ENCODE measurements around the gene HPS1. TPM values are rescaled to one million over a fixed set of nuclear protein-coding genes. Genes with fewer than 3 reads are reported as not detected.

Gene HPS1
- total RNA-seq, 1 donor from 2014 or later: 104 TPM

- Mint-ChIP-seq H3K4me1 (peaks cover 19% of the 10 kb centered on the region), H3K27me3 (peaks cover 4% of the 10 kb centered on the region), H3K4me3 (no peak overlapping the region), H3K27ac (no peak overlapping the region), H3K9me3 (no peaks in the 10 kb centered on the region), H3K36me3 (ENCODE audit: low read depth) (peaks cover 2% of the 10 kb centered on the region)
- DNase-seq (no peak), ATAC-seq (ENCODE audit: low read depth) (no peak)
- intact Hi-C loops (cut with micrococcal nuclease): no loop called here
- ChIA-PET CTCF (interaction anchor here (2.3 kb wide), 1 partner anchor 776 kb away, joined by 11 read pairs; no protein-coding TSS in a partner anchor), POLR2A (no interaction called here)
- TF ChIP-seq CTCF (IDR thresholded peaks at IDR 0.05): no peak
These were observed 24.1 kb upstream of the HPS1 start for GRCh38 chr10:98470850-98471249.

GRCh38 chr10:98469001-98469931 is 22.5 kb upstream of the HPS1 start:
- Mint-ChIP-seq H3K36me3 (ENCODE audit: low read depth) (peaks cover 2% of the 10 kb centered on the region), H3K4me3 (no peak overlapping the region), H3K27ac (no peak overlapping the region), H3K9me3 (no peaks in the 10 kb centered on the region), H3K4me1 (peaks cover 10% of the 10 kb centered on the region), H3K27me3 (peaks cover 7% of the 10 kb centered on the region)
- ChIA-PET POLR2A (no interaction called here), CTCF (interaction anchor here (1.1 to 4.8 kb wide), 6 partner anchors 24 to 778 kb away, joined by 3 to 86 read pairs (median 5); no protein-coding TSS in a partner anchor)
- no peak for TF ChIP-seq CTCF (IDR thresholded peaks at IDR 0.05)
- intact Hi-C loops (cut with micrococcal nuclease): loop anchor here (5.0 to 10.0 kb wide), 4 partner anchors 323 to 1148 kb away; partner anchors contain the start of gene GOT1
- DNase-seq: no peak
- no peak for ATAC-seq (ENCODE audit: low read depth)

GRCh38 chr10:98467506-98468318 is 21.0 kb upstream of the HPS1 start:
- Mint-ChIP-seq H3K27me3 (peaks cover 8% of the 10 kb centered on the region), H3K4me3 (peak overlapping the region; percentile 97), H3K36me3 (ENCODE audit: low read depth) (peaks cover 2% of the 10 kb centered on the region), H3K9me3 (no peaks in the 10 kb centered on the region), H3K4me1 (peaks cover 4% of the 10 kb centered on the region), H3K27ac (peak overlapping the region; percentile 88)
- DNase-seq (peak; percentile 53), ATAC-seq (ENCODE audit: low read depth) (peak; percentile 96)
- ChIA-PET POLR2A (interaction anchor here (0.6 to 1.3 kb wide), 4 partner anchors 21 to 779 kb away, joined by 4 to 8 read pairs (median 4); no protein-coding TSS in a partner anchor), CTCF (interaction anchor here (0.6 to 4.8 kb wide), 21 partner anchors 9 to 813 kb away, joined by 3 to 86 read pairs (median 6); no protein-coding TSS in a partner anchor)
- TF ChIP-seq CTCF (IDR thresholded peaks at IDR 0.05): no peak
- intact Hi-C loops (cut with micrococcal nuclease): loop anchor here (1.0 to 10.0 kb wide), 10 partner anchors 21 to 1150 kb away; partner anchors contain the start of genes GOT1 and HPS1

GRCh38 chr10:98466861-98467505 is 20.2 kb upstream of the HPS1 start:
- H3K36me3 Mint-ChIP-seq (ENCODE audit: low read depth): peaks cover 2% of the 10 kb centered on the region
- H3K27me3 Mint-ChIP-seq: peaks cover 11% of the 10 kb centered on the region
- peaks cover 4% of the 10 kb centered on the region for H3K4me1 Mint-ChIP-seq
- DNase-seq: no peak
- no peaks in the 10 kb centered on the region for H3K9me3 Mint-ChIP-seq
- peak overlapping the region; percentile 97 for H3K4me3 Mint-ChIP-seq
- TF ChIP-seq CTCF (IDR thresholded peaks at IDR 0.05): no peak
- CTCF ChIA-PET: interaction anchor here (0.6 to 4.8 kb wide), 19 partner anchors 8 to 926 kb away, joined by 3 to 86 read pairs (median 6); no protein-coding TSS in a partner anchor
- H3K27ac Mint-ChIP-seq: no peak overlapping the region
- no peak for ATAC-seq (ENCODE audit: low read depth)
- intact Hi-C loops (cut with micrococcal nuclease): loop anchor here (1.0 to 10.0 kb wide), 10 partner anchors 21 to 1150 kb away; partner anchors contain the start of genes GOT1 and HPS1
- POLR2A ChIA-PET: interaction anchor here (0.6 to 1.3 kb wide), 4 partner anchors 21 to 780 kb away, joined by 4 to 8 read pairs (median 4); no protein-coding TSS in a partner anchor
